H9 (cell line): ENCODE results near the gene INSC. TPM values are rescaled to one million over a fixed set of nuclear protein-coding genes. Genes with fewer than 3 reads are reported as not detected.

Experiments
- DNase-seq: peaks from one replicate; pipeline ENCODE4 v3.0.0-alpha.2; 2017
- H2AFZ ChIP-seq: one replicate; pipeline ENCODE4 v1.6.1; 2013; ENCODE audit warnings: mild to moderate bottlenecking, low read length, control low read depth, moderate library complexity
- H2AK5ac ChIP-seq: 2 replicates; pipeline ENCODE4 v1.6.1; 2013; ENCODE audit warnings: low read length, control low read depth, mixed read lengths; ENCODE audit not compliant: insufficient read length
- H2BK120ac ChIP-seq: one replicate; pipeline ENCODE4 v1.6.1; 2013; ENCODE audit warnings: low read depth, mild to moderate bottlenecking, low read length, control low read depth, inconsistent platforms; ENCODE audit not compliant: poor library complexity, severe bottlenecking
- H2BK12ac ChIP-seq: 2 replicates; pipeline ENCODE4 v1.6.1; 2013; ENCODE audit warnings: low read length, control low read depth, mixed read lengths, low read depth; ENCODE audit not compliant: insufficient read length
- H2BK15ac ChIP-seq: 2 replicates; pipeline ENCODE4 v1.6.1; 2013; ENCODE audit warnings: low read depth, low read length, control low read depth
- H2BK20ac ChIP-seq: one replicate; pipeline ENCODE4 v1.6.1; 2013; ENCODE audit warnings: low read depth, mild to moderate bottlenecking, low read length, control low read depth, inconsistent platforms; ENCODE audit not compliant: poor library complexity, severe bottlenecking
- H2BK5ac ChIP-seq: 2 replicates; pipeline ENCODE4 v1.6.1; 2013; ENCODE audit warnings: low read length, control low read depth, mixed read lengths; ENCODE audit not compliant: insufficient read length
- H3K14ac ChIP-seq: 2 replicates; pipeline ENCODE4 v1.6.1; 2013; ENCODE audit warnings: low read length, control low read depth; ENCODE audit not compliant: insufficient read depth
- H3K18ac ChIP-seq: 2 replicates; pipeline ENCODE4 v1.6.1; 2013; ENCODE audit warnings: low read depth, mild to moderate bottlenecking, mixed read lengths, low read length, control low read depth; ENCODE audit not compliant: insufficient read length
- H3K23ac ChIP-seq: 2 replicates; pipeline ENCODE4 v1.6.1; 2013; ENCODE audit warnings: low read length, control low read depth, mixed read lengths, low read depth; ENCODE audit not compliant: insufficient read length
- H3K23me2 ChIP-seq: 2 replicates; pipeline ENCODE4 v1.6.1; 2013; ENCODE audit warnings: low read depth, mild to moderate bottlenecking, mixed read lengths, low read length, control low read depth; ENCODE audit not compliant: insufficient read length, poor library complexity, severe bottlenecking
- H3K27ac ChIP-seq: 2 replicates; pipeline ENCODE4 v1.5.1; 2013; ENCODE audit warnings: low read length, control low read depth, mixed read lengths, low read depth; ENCODE audit not compliant: insufficient read length
- H3K27me3 ChIP-seq: 2 replicates; pipeline ENCODE4 v1.6.1; 2013; ENCODE audit warnings: low read length, control low read depth, inconsistent platforms; ENCODE audit not compliant: insufficient read depth
- H3K4ac ChIP-seq: 2 replicates; pipeline ENCODE4 v1.6.1; 2013; ENCODE audit warnings: low read depth, mild to moderate bottlenecking, control low read depth, inconsistent platforms, low read length, moderate library complexity
- H3K4me1 ChIP-seq: 2 replicates; pipeline ENCODE4 v1.6.1; 2013; ENCODE audit warnings: low read length, control low read depth, inconsistent platforms; ENCODE audit not compliant: insufficient read depth
- H3K4me2 ChIP-seq: 2 replicates; pipeline ENCODE4 v1.6.1; 2013; ENCODE audit warnings: low read length, control low read depth, mixed read lengths; ENCODE audit not compliant: insufficient read length, insufficient read depth
- H3K56ac ChIP-seq: 2 replicates; pipeline ENCODE4 v1.6.1; 2013; ENCODE audit warnings: low read depth, mild to moderate bottlenecking, mixed read lengths, low read length, control low read depth; ENCODE audit not compliant: insufficient read length
- H3K79me1 ChIP-seq: 2 replicates; pipeline ENCODE4 v1.6.1; 2013; ENCODE audit warnings: low read depth, mild to moderate bottlenecking, moderate library complexity, low read length, control low read depth, inconsistent platforms; ENCODE audit not compliant: insufficient read depth, poor library complexity, severe bottlenecking
- H3K79me2 ChIP-seq: 2 replicates; pipeline ENCODE4 v1.6.1; 2013; ENCODE audit warnings: low read length, control low read depth, inconsistent platforms; ENCODE audit not compliant: insufficient read depth
- H3K9ac ChIP-seq: 2 replicates; pipeline ENCODE4 v1.6.1; 2013; ENCODE audit warnings: low read length, control low read depth, mixed read lengths; ENCODE audit not compliant: insufficient read length; ENCODE audit errors: extremely low read depth
- H3K9me3 ChIP-seq: one replicate; pipeline ENCODE4 v1.6.1; 2013; ENCODE audit warnings: low read depth, low read length, inconsistent platforms; ENCODE audit not compliant: control insufficient read depth
- H3T11ph ChIP-seq: one replicate; pipeline ENCODE4 v1.6.1; 2013; ENCODE audit warnings: mild to moderate bottlenecking, low read length, control low read depth, inconsistent platforms
- H4K20me1 ChIP-seq: one replicate; pipeline ENCODE4 v1.6.1; 2013; ENCODE audit not compliant: control insufficient read depth, insufficient read length, insufficient read depth
- H4K5ac ChIP-seq: 2 replicates; pipeline ENCODE4 v1.6.1; 2013; ENCODE audit warnings: low read depth, mild to moderate bottlenecking, mixed read lengths, low read length, control low read depth; ENCODE audit not compliant: insufficient read length
- H4K8ac ChIP-seq: replicated peaks from 2 replicates; pipeline ENCODE4 v1.6.1; 2013; ENCODE audit warnings: low read length, control low read depth, mixed read lengths, low read depth; ENCODE audit not compliant: insufficient read length
- H4K91ac ChIP-seq: 2 replicates; pipeline ENCODE4 v1.6.1; 2013; ENCODE audit warnings: low read depth, mild to moderate bottlenecking, moderate library complexity, mixed read lengths, low read length, control low read depth; ENCODE audit not compliant: insufficient read length
- H3K27ac Mint-ChIP-seq, 3 experiments: 2 replicates in 2 of 3; 3 replicates in 1 of 3; pipeline ENCODE4 v1.8.0; 2020 to 2021; ENCODE audit warnings: mixed read lengths in 3 of 3, mild to moderate bottlenecking in 1 of 3, moderate library complexity in 1 of 3
- H3K27me3 Mint-ChIP-seq: 2 replicates; pipeline ENCODE4 v1.8.0; 2021; ENCODE audit warnings: low read depth, mild to moderate bottlenecking, moderate library complexity, mixed read lengths
- H3K36me3 Mint-ChIP-seq, 3 experiments: 2 replicates in 2 of 3; 3 replicates in 1 of 3; pipeline ENCODE4 v1.8.0; 2020 to 2021; ENCODE audit warnings: low read depth in 3 of 3, mixed read lengths in 3 of 3; ENCODE audit not compliant: insufficient read depth in 1 of 3
- H3K4me1 Mint-ChIP-seq, 2 experiments: 2 replicates each; pipeline ENCODE4 v1.8.0; 2020; ENCODE audit warnings: mixed read lengths in 2 of 2
- H3K4me3 Mint-ChIP-seq, 2 experiments: 2 replicates in 1 of 2; 3 replicates in 1 of 2; pipeline ENCODE4 v1.8.0; 2020 to 2021; ENCODE audit warnings: mild to moderate bottlenecking in 2 of 2, mixed read lengths in 2 of 2, moderate library complexity in 1 of 2
- H3K9me3 Mint-ChIP-seq, 2 experiments: 2 replicates in 1 of 2; 3 replicates in 1 of 2; pipeline ENCODE4 v1.8.0; 2020; ENCODE audit warnings: mild to moderate bottlenecking in 2 of 2, mixed read lengths in 2 of 2, moderate library complexity in 1 of 2
- CTCF ChIP-seq: fragments of 200-600 bp; sonication (generic); conservative IDR thresholded peaks from 3 replicates; pipeline ENCODE4 v1.8.0; 2021; ENCODE audit warnings: antibody characterized with exemption, mild to moderate bottlenecking
- WGBS: extraction: QIAGEN DNeasy Blood & Tissue Kit; methylation state at CpG from one replicate; pipeline ENCODE4 v1.1.7; 2013; ENCODE audit warnings: missing lambda C conversion rate, low lambda C conversion rate, mixed read lengths; ENCODE audit not compliant: insufficient read length; ENCODE audit errors: extremely low coverage; 5-methylcytosine and 5-hydroxymethylcytosine counted together
- total RNA-seq: library from RNA; stranded (reverse); gene quantifications from 2 replicates; pipeline ENCODE4 v1.2.1, GENCODE V29; 2021

Gene INSC
- total RNA-seq, 1 experiment from 2014 or later, result not detected

GRCh38 chr11:15075162-15075526 is 39.6 kb upstream of the INSC start:
- H2BK120ac ChIP-seq, result no peak overlapping the region
- H2BK12ac ChIP-seq, result no peak overlapping the region
- peaks cover 0 to 9% (median under 1%) of the 10 kb centered on the region in 3 experiments; a peak in 5 of 7 replicates for H3K36me3 Mint-ChIP-seq
- H3K79me2 ChIP-seq, result no peaks in the 10 kb centered on the region
- H3K27me3 ChIP-seq, result no peaks in the 10 kb centered on the region; the same call in 1 of the 2 replicates
- no CpG with 5 or more reads among the region's 4 CpGs for WGBS
- H3T11ph ChIP-seq, result no peak overlapping the region
- peaks cover 17% of the 10 kb centered on the region for H3K27me3 Mint-ChIP-seq
- no peak overlapping the region for H3K18ac ChIP-seq
- no peak overlapping the region for H4K8ac ChIP-seq
- no peak for DNase-seq
- no peak overlapping the region for H3K4ac ChIP-seq
- H4K20me1 ChIP-seq, result no peaks in the 10 kb centered on the region
- H3K9ac ChIP-seq, result no peak overlapping the region
- H3K23ac ChIP-seq, result no peak overlapping the region
- H3K23me2 ChIP-seq, result peaks cover 8% of the 10 kb centered on the region
- H3K4me3 Mint-ChIP-seq, result no peak overlapping the region
- no peak overlapping the region for H3K27ac Mint-ChIP-seq
- no peak overlapping the region for H3K4me2 ChIP-seq
- H2AK5ac ChIP-seq, result no peak overlapping the region
- no peaks in the 10 kb centered on the region for H3K4me1 ChIP-seq
- no peak for TF ChIP-seq CTCF
- H2BK5ac ChIP-seq, result no peak overlapping the region
- H2BK15ac ChIP-seq, result no peak overlapping the region
- H3K56ac ChIP-seq, result no peak overlapping the region
- H3K27ac ChIP-seq, result no peak overlapping the region
- peaks cover 15 to 19% of the 10 kb centered on the region in 2 experiments for H3K9me3 Mint-ChIP-seq
- H3K9me3 ChIP-seq, result no peaks in the 10 kb centered on the region
- no peak overlapping the region for H4K5ac ChIP-seq
- H3K79me1 ChIP-seq, result no peaks in the 10 kb centered on the region
- H4K91ac ChIP-seq, result no peak overlapping the region
- H3K14ac ChIP-seq, result no peak overlapping the region
- H2AFZ ChIP-seq, result no peak overlapping the region
- peaks cover 9 to 12% of the 10 kb centered on the region in 2 experiments for H3K4me1 Mint-ChIP-seq
- no peak overlapping the region for H2BK20ac ChIP-seq
